ENCODE measurements around the gene ID1. TPM values are rescaled to one million over a fixed set of nuclear protein-coding genes. Genes with fewer than 3 reads are reported as not detected.

Gene ID1
- total and polyA plus RNA-seq, 2 of the 13 experiments (the other 11 are each of a cell fraction or from before 2014, with no cell fraction given) = 320 to 419 TPM

GRCh38 chr20:31606804-31607639 is 1.9 kb downstream of the ID1 start (continued):
- TF ChIP-seq TFE3 (CRISPR knock-in tag; IDR thresholded peaks at IDR 0.05) (peak; percentile 67; the same call in 1 of the 2 replicates), KDM3A (CRISPR knock-in tag; IDR thresholded peaks at IDR 0.05; ENCODE audit: low read depth) (peak; percentile 82; the same call in 1 of the 2 replicates), FOXO4 (CRISPR knock-in tag; conservative IDR thresholded peaks at IDR 0.05) (no peak), SCMH1 (CRISPR knock-in tag; IDR thresholded peaks at IDR 0.05; ENCODE audit: borderline replicate concordance) (no peak), ZNF552 (CRISPR knock-in tag; IDR thresholded peaks at IDR 0.05; ENCODE audit: borderline replicate concordance) (peak; percentile 83; the same call in 1 of the 2 replicates), ZNF615 (CRISPR knock-in tag; IDR thresholded peaks at IDR 0.05; ENCODE audit: borderline replicate concordance) (peak; percentile 83; the same call in 1 of the 2 replicates), GMEB2 (CRISPR knock-in tag; IDR thresholded peaks at IDR 0.05; ENCODE audit: low read depth) (no peak), ARID4A (CRISPR knock-in tag; IDR thresholded peaks at IDR 0.05; ENCODE audit: borderline replicate concordance) (peak; percentile 44), HMGXB4 (CRISPR knock-in tag; IDR thresholded peaks at IDR 0.05; ENCODE audit: borderline replicate concordance in 1 of 2, low read depth in 1 of 2) (peak; percentile 78 to 82), AHR (CRISPR knock-in tag; IDR thresholded peaks at IDR 0.05) (no peak; the same call in 1 of the 2 replicates), BCL6 (CRISPR knock-in tag; IDR thresholded peaks at IDR 0.05) (peak; percentile 59; the same call in 1 of the 2 replicates), RFXAP (CRISPR knock-in tag; IDR thresholded peaks at IDR 0.05; ENCODE audit: borderline replicate concordance) (peak; percentile 36; the same call in 1 of the 2 replicates), ZNF747 (CRISPR knock-in tag; IDR thresholded peaks at IDR 0.05; ENCODE audit: borderline replicate concordance) (peak; percentile 72)

Measured in HepG2 (cell line).